Measurements from ENCODE around the gene RBM6.

The RBM6 gene

DNA sequence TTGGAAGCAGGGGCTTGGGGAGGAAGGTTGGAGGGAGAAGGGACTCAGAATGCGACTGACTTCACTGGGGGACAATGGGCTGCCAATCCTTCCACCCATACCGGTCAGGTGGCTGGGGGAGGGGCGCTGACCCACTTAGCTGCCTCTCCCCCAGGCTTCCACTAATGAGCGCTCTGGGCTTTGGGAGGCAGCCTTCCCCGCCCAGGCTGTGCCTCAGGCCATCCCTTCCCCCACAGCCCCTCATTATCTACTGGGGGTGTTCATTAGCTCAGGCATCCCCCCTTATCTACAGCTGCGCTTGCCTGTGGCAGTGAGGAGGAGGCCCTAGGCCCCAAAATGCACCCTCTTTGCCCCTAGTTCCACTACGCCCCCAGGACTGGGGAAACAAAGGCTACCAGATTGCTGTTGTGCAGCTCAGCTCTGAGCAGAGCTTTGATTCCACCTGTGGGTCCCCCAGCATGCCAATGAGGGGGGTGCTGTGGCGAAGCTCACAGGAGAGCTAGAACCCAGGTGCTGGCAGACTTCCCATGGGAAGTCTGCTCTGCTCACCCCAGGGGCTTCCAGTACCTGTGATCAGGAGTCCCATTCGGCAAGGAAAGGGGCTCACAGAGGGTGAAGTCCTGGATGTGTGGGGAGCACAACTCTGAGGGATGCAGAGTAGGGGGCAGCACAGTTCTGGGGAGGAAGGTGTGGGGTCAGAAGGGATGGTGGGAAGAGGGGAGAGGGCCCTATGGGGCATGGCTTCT is 185.8 kb downstream of the RBM6 start:
- DNase-seq (ENCODE audit: low read depth in 3 of 3): no peak

DNA sequence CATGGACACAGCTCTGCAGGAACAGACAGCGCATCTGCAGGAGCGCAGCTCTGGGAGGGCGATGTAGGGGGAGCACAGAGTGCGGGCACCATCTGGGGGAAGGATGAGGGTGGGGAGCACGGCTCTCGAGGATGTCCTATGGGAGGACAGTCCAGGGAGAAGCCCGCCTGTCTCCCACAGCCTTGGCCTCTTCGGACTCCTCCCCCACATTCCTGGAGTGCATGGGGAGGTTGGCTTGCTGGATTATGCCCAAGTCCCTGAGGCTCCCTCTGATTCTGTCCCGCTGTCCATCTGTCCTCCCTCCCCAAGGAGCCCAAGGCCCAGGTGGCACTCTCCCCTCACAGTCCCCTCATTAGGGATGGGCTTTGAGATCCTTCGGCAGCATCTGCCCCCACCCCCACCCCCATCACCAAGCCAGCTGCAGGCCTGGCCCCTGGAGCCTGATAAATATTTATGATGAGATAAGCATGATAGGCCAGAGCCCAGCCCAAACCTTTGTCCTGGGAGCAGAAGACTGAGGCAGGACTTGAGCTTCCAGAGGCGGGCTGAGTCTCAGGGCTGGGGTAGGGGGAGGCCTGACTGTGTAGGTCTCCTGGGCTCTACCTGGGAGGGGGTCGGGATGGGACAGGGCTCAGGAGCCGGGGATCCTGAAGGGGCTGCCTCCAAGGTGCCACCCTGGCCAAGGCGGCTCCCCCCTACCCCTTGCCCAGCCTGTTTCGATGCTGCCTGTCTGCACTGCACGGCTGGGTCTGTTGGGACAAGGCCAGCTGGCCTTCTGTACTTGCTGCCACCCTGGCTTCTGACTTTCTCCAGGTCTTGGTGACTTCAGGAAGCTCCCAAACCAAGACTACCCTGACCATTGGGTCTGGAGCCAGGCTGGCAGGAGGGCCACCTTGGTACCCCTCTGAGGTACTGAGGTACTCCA is 186.6 kb downstream of the RBM6 start:
- DNase-seq (ENCODE audit: low read depth in 3 of 3): no peak

Measured in stimulated activated CD4-positive, alpha-beta T cell treated with anti-CD3 and anti-CD28 coated beads, TNF-alpha, amount 100 ng/mL, for 48 hours (primary cell).